Left cardiac atrium (tissue), 4 donors: ENCODE measurements around the gene SNX19. TPM values are rescaled to one million over a fixed set of nuclear protein-coding genes. Genes with fewer than 3 reads are reported as not detected.
"Not testable (repeated sequence)": the region's sequence is repeated elsewhere in the genome, so short reads cannot be mapped to it uniquely, and the experiment has no call there.

Experiments used
- ATAC-seq, 2 donors: fragments of 200-7000 bp; cut with Tn5 transposase; one replicate each; pipeline ENCODE4 v1.9.1; 2020; ENCODE audit warnings: mild to moderate bottlenecking in 2 of 2, moderate library complexity in 2 of 2
- DNase-seq: peaks from one replicate; pipeline ENCODE4 v3.0.0-alpha.2; 2020
- intact Hi-C, 2 donors: fragments of 100-400 bp; cut with DNase I; formaldehyde crosslinking; loops; one replicate each; pipeline versions ENCODE4 v1.14.1 to v1.15.1; 2022 to 2023
- long read RNA-seq: library from polyadenylated mRNA; unstranded; transcript quantifications from one replicate; pipeline ENCODE4 v2.0.0, GENCODE V29; 2021
- total RNA-seq, 2 donors: library from RNA; stranded (reverse); fragmentation: NEBNext Ultra II Directional; extraction: Animal tissue kit (Norgen Biotek cat#: 25700); gene quantifications; one replicate each; pipeline ENCODE4 v1.2.1, GENCODE V29; 2021
- donor health status: DM: no; HTN: yes; CAD: no.
- donor health status: DM: no; HTN: yes; CAD: no; lungs with severe emphysema.
- donor health status: DM: yes; HTN: yes; CAD: no.
- donor health status: Dilated cardiomyopathy.

SNX19 gene
- total RNA-seq = 10 to 100 TPM; 46.8 to 47.7 TPM
- long read RNA-seq, full-length matches to known transcripts = 8 of 26 reads
- long read RNA-seq, partial matches to known transcripts = 0 of 26 reads
- long read RNA-seq, other reads (novel, unspliced or antisense) = 18 of 26 reads

- intact Hi-C loops = no loop called here
- peak; percentile 94 for DNase-seq
- peak; percentile 99 for ATAC-seq
Observed at GRCh38 chr11:130916238-130916855, at the start of gene SNX19. Gene SNX19 (minus strand): TSS chr11:130916479. CDS start chr11:130915939, 540 bp downstream.

GRCh38 chr11:130964058-130964792 lies 47.9 kb upstream of the SNX19 start:
- ATAC-seq (no peak), DNase-seq (no peak)
- intact Hi-C loops = no loop called here

GRCh38 chr11:130947889-130948288 lies 31.6 kb upstream of the SNX19 start:
- no peak for DNase-seq
- intact Hi-C loops = no loop called here
- no peak for ATAC-seq

- intact Hi-C loops = no loop called here
- ATAC-seq (no peak), DNase-seq (no peak)
Observed at GRCh38 chr11:130947481-130947880, 31.2 kb upstream of the SNX19 start.

- no peak for DNase-seq
- intact Hi-C loops = no loop called here
- no peak for ATAC-seq
Observed at GRCh38 chr11:130947058-130947457, 30.8 kb upstream of the SNX19 start.

GRCh38 chr11:130945896-130946295 lies 29.6 kb upstream of the SNX19 start:
- peak; percentile 55 to 96 for ATAC-seq
- intact Hi-C loops = no loop called here
- DNase-seq = peak; percentile 71

- intact Hi-C loops = no loop called here
- ATAC-seq = no peak
Observed at GRCh38 chr11:130940706-130941105, 24.4 kb upstream of the SNX19 start.

GRCh38 chr11:130937051-130937450 lies 20.8 kb upstream of the SNX19 start:
- DNase-seq = no peak
- no peak for ATAC-seq
- intact Hi-C loops = no loop called here

More at GRCh38 chr11:130940706-130941105, 24.4 kb upstream of the SNX19 start:
- no peak for DNase-seq

GRCh38 chr11:130932086-130932712 lies 15.9 kb upstream of the SNX19 start:
- intact Hi-C loops = no loop called here
- ATAC-seq (no peak), DNase-seq (no peak)

GRCh38 chr11:130924750-130925149 lies 8.5 kb upstream of the SNX19 start:
- ATAC-seq (no peak), DNase-seq (no peak)
- intact Hi-C loops = no loop called here

GRCh38 chr11:130920612-130921011 lies 4.3 kb upstream of the SNX19 start:
- intact Hi-C loops, DNase-seq: not testable (repeated sequence)

GRCh38 chr11:130918081-130918480 lies 1.8 kb upstream of the SNX19 start:
- intact Hi-C loops = no loop called here
- DNase-seq = no peak
- ATAC-seq = no peak

More at GRCh38 chr11:130920612-130921011, 4.3 kb upstream of the SNX19 start:
- ATAC-seq = not testable (repeated sequence)

- ATAC-seq = no peak
- DNase-seq = no peak
- intact Hi-C loops = no loop called here
Observed at GRCh38 chr11:130916910-130917309, 631 bp upstream of the SNX19 start.

- no peak for DNase-seq
- intact Hi-C loops = no loop called here
- no peak for ATAC-seq
Observed at GRCh38 chr11:130915603-130916237, 559 bp downstream of the SNX19 start.

GRCh38 chr11:130913268-130913667 lies 3.0 kb downstream of the SNX19 start:
- intact Hi-C loops = no loop called here
- ATAC-seq = no peak
- DNase-seq = no peak

- no peak for ATAC-seq
- intact Hi-C loops = no loop called here
- DNase-seq = no peak
Observed at GRCh38 chr11:130912552-130912951, 3.7 kb downstream of the SNX19 start.

GRCh38 chr11:130911306-130911705 lies 5.0 kb downstream of the SNX19 start:
- no peak for ATAC-seq
- no peak for DNase-seq
- intact Hi-C loops = no loop called here

- DNase-seq (no peak), ATAC-seq (no peak)
- intact Hi-C loops = no loop called here
Observed at GRCh38 chr11:130909650-130910049, 6.6 kb downstream of the SNX19 start.

GRCh38 chr11:130908770-130909625 lies 7.3 kb downstream of the SNX19 start:
- ATAC-seq (peak in 1 of 2 donors; percentile 81), DNase-seq (no peak)
- intact Hi-C loops = no loop called here
